ENCODE data around the gene RELL2.

The RELL2 gene

DNA sequence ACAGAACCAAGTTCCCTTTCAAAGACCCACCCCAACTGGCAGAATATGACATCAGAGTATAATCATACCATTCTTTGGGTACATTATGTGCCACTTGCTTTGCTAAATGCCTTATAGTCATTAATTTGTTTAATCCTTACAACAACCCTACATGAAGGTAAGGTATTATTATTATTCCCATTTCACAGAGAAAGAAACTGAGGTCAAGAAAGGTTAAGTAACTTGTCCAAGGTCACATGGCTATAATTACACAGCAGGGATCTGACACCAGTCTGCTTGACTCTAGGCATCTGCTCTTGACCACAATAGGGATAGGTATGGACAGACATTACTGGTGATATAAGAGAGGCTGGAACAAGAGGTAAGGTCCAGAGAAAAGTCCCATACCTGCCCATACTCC, 13.2 kb downstream of the RELL2 start:
- no peak for DNase-seq

DNA sequence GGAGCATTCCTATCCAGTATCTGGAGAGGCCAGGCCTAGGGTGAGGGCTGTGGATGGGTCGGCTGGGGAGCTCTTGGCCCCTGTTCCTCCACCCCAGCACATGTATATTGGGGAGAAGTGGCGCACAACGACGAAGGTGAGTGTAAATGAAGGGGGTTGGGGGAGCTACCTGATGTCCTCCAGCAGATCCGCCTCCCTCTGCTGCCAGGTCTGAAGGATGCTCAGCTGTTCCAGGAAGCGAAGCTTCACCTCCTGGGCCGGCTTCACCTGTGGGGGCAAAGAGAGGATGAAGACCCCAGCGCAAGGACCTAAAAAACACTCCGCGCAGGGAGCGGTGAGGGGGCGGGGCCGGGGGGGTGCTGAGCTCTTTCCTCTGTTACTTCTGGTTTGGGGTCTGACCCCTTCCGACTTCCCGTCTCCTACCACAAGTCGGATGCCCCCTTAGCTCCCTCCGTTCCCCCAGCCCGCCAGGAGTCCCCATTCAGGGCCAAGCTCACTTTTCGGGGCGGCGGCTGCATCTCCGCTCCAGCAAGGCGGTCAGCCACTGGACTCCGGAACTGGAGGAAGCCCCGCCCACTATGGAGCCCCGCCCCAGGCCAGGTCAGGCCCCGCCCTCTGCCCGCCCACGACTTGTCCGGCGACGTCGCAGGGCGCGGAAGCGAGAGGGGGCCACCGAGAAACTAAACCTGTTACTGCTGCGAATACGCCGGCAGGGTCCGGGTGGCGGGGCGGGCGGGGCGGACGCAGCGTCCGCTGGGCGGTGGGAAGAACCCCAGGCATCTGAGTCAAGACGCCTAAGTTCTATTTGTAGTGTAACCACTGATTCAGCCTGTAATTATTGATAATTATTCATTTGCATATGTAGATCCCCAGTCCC, 14.3 kb downstream of the RELL2 start, which contains the start of gene FCHSD1:
FCHSD1 (minus strand) TSS at position 568 of the 877 bp plus-strand sequence; CDS start at position 518, 50 bp downstream.
- no peak for DNase-seq

DNA sequence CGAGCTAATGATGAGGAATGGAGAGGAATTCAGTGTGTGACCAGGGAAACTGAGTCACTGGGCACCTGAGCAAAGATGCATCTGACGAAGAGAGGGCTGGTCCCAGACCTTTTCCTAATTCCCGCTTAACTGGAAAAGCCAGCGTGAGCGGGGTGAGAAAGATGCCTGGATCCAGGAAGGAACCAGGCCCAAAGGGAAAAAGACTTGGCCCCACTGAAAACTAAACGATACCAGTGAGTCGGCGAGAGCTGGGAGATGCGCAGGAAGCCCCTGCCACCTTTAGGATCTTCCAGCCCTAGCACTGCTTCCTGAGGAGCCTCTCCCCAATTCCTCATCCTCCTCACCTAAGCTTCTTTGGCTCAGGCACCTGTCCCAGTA, 14.9 kb downstream of the RELL2 start:
- no peak for DNase-seq

DNA sequence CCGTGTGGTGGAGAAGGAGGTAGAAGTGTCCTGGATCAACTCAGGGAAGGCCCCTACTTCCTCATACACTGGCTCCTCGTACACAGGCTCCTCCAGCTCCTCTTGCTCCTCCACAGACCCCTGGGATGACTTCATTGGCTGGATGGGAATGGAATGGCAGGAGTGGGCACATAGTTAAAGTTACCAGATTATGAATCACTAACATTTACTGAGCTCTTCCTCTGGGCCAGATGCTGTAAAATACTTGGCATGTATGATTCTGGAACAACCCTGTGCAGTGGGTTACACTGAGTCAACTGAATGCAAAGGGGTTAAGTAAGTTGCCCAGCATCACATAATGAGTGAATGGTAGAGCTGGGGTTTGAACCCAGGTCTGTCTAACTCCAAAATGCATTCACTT, 17.5 kb downstream of the RELL2 start:
- DNase-seq: no peak

DNA sequence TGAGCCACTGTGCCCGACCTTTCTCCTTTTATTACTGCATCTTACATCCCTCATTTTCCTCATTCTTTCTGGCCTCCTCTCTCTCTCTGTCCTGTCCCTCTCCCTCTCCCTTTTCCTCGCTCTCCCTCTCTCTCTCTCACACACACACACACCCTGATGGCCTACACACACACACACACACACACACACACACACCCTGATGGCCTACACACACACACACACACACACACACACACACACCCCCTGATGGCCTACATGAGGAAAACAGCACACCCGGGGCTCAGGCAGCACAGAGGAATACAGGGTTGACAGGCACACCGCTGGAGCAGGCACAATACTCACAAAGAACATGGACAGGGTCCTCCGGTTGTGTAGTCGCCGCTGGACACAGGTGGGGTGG, 18.2 kb downstream of the RELL2 start:
- no peak for DNase-seq

DNA sequence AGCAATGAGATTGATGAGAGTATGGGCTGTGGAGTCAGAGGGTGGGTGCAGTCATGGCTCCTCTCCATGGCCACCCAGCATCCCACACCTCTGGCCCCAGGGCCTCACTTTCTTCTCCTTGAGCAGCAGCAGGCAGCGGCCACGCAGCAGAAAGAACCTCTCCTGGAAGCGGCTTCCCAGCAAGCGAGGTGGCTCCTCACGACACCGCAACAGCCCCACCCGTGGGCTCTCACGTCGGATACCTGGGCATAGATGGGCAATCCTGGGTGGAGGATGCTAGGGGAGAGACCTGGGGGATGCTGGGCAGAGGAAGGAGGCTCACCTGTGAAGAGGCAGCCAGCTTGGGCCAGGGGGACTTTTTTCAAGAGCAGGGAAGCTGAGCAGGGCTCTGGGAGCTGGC, 19.6 kb downstream of the RELL2 start:
- DNase-seq: no peak

DNA sequence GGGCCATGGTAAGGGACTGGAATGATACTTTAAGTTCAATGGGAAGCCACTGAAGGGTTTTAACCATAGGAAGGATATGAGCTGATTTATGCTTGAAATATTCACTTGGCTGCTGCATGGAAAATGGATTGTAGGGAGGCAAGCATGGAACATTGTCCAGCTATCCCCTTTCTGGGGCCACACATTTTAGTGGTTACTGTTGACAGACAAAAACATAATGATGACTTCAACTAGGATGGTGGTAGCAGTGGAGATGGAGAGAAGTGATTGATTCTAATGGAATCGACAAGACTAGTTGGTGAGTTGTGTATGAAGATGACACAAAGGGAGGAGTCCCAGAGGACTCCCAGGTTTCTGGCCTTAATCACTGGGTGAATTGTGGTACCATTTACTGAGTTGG, 20.6 kb downstream of the RELL2 start:
- DNase-seq: no peak

DNA sequence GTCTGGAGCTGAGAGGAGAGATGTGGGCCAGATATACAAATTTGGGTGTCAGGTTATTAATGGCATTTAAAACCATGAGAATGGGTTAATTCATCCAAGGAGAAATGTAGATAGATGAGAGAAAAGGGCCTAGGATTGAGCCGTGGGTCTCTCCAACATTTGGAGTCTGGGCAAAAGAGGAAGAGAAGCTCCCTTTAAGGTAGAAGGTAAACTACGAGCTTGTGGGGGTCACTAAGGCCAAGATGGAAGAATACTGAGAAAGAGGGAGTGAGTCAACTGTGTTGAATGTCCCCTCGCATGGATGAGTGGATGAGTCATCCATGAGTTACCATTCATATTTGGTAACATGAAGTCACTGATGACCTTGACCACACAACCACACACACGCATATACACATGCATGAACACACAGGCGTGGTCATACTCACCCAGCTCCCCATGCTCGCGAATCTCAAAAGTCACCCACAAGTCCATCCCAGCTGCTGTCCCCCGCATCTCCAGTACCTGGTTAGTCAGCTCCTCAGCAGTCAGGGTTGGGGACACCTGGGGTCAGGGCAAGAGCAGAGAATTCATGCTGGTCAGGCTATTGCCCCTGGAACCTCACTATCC, 21.2 kb downstream of the RELL2 start:
- DNase-seq: no peak

DNA sequence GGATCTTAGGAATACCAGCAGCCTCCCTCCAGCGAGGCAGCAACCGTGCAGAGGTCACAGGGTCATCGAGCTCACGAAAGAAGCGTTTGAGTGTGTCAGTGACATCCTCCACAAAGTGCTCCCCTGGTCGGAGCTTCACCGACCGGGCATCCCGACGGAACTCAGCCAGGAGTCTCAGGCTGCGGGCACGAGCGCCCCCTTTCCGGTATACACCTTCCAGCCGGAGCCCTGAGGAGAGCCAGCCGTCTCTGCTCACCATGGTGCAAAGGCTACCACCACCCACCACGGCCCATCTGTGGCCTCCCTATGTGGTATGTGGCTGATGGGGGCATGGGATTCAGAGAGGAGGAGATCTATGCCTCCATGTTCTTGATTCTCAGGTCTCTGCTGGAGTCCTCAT, 25.2 kb downstream of the RELL2 start:
- DNase-seq: no peak

DNA sequence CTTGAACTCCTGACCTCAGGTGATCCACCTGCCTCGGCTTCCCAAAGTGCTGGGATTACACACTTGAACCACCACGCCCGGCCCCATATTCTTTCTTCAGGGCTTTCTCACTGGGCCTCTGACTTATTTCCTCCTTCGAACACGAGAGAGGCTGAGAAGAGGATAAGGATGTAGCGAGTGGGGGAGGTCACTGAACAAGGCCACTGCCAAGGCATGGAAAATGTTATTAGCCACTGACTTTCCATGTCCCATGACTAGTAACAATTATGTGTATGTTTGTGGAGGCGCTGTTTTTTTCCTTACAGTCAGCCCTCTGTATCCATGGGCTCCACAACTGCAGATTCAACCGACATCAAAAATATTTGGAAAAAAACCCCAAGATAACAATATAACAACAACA, 26.7 kb downstream of the RELL2 start:
- DNase-seq: no peak

DNA sequence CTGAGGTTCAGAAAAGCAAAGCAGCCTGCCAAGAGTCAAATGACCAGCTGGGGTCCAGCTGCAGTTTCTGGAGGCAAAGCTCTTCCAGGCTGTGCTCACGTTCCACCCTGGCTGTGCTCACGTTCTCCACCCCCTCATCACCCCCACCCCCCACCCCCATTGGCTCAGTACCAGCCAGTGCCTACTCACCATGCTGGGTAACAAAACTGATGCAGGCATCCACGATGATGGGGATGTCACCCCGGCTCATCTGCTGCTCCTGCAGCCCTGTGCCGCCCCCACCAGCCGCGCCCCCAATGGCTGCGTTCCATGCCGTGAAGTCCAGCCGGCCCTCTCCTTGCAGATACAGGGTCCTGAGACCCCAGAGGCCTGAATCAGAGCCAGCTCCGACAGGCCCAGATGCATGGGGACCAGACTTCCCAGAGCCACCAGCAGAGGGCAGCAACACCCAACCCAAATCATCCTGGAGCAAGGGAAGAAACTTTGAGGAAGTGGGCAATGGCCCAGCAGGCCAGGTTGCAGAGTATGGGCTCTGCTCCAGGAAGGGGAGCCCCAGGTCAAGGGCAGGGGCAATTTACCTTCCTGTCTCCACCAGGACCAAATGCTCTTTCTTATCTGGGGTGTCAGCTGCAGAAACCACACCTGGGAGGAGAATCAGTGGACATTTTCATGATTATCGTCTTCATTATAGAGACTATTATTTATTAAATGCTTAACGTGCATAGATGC, 28.1 kb downstream of the RELL2 start:
- DNase-seq: peak; percentile 14

DNA sequence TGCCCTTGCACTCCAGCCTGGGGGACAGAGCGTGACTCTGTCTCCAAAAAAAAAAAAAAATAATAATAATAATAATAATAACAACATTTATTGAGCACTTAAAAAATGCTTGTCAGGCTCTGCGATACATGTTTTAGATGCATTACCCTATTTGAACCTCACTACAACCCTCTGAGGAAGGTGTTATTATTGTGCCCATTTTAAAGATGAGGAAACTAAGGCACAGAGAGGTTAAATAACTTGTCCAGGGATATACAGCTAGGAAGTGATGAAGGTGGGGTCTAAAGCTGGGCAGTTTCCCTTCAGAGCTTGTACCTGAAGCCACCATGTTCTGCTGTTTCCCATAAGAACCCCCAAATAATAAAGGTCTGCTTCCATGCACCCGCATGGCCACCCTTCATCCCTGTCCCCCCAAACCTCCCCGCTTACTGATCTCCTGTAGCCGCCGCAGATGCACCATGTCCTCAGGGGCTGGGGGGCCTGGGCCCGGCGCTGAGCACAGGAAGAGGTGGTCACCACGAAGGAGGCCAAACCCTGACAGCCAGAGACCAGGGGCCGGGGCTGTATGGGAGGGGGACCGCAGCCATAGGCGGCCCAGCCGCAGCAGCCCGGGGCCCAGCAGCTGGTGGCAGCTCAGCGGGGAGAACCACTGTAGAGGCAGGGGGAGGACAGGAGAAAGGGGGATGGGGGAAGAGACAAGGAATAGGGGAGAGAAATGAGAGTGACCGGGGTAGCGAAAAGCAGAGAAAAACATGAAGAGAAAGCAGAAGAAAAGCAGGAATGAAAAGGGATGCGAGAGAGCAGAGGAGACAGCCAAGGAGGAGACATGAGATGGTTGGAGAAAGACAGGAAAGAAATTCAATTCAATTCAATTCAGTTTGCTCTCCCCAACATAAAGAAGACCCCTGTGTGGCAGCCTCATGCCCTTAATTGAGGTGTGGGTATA, 29.5 kb downstream of the RELL2 start:
- no peak for DNase-seq

DNA sequence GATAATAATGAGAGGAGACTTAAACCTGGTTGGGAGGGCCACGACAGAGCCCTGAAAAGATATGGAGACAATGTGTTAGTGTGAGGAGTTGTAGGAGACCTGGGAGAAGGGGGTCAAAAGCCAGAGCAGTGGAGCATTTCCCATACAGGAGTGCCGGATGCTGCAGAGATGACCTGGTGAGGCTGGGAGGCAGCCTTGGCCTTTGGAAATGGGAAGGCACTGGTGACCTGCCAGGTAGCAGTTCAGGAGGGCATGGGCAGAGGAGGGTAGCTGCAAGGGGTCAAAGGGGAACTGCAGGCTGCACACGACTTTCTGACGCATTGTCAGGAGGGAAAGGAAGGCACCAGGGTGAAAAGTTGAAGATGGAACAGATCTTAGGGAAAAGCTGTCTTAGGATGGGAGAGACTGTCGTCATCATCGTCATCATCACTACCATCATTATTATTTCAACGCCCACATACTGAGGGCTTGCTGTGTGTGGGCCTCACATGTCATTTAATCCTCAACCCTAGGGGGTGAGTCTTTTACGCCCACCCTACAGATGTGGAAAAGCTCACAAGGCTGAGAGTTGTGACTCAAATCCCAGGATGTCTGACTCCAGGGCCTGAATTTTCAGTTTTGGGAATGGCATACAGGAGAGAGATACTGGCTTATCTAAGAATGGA, 31.9 kb downstream of the RELL2 start:
- DNase-seq: no peak

DNA sequence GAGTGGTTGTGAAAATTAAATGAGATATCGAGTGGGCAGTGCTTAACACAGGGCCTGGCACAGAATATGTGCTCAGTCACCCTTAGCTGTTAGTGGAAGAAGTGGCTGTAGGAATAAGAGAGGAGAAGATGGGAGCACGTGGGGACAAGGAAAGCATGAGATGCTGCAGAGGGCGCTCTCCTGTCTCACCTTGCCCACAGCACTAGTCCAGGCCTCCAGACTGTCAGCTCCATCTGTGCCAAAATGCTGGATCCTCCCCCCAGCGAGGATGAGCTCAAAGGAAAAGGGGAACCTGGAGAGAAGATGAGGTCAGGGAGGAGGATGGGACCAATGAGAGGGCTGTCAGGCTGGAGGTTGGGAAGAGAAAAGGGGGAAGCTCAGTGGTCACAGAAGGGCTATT, 32.7 kb downstream of the RELL2 start:
- no peak for DNase-seq

DNA sequence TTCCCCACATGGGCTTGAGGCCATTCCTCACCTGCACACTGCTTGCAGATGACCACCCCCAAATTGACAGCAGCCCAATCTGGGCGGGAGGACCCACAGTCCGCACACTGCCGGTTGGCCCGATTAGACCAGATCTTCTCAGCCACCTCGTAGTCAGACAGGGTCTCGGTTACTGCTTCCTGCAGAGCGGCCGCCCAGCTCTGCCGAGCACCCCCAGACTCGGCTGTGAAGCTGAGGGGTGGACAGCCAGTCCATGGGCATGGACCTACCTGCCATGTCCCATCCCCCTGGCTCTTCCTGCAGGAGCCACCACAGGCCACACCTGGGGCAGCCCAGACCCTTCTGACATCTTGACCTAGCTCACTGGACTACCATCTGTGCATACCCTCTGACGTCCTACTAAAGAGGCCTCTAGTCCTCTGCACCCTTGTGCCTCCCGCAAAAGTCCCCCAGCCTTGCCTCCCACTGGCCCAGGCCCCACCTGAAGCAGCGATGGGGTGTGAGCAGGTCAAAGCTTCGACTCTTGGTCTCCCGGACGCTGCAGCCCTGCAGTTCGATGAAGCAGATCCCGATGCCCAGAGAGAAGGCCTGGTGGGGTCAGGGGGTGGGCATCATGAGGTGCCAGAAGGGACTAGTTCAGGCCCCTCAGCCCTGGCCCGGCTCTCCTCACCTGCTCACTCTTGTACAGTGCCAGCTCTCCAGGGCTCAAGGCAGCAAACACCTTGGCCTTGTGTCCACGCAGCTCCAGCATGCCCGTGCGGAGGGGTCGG, 35.5 kb downstream of the RELL2 start:
- DNase-seq: no peak

DNA sequence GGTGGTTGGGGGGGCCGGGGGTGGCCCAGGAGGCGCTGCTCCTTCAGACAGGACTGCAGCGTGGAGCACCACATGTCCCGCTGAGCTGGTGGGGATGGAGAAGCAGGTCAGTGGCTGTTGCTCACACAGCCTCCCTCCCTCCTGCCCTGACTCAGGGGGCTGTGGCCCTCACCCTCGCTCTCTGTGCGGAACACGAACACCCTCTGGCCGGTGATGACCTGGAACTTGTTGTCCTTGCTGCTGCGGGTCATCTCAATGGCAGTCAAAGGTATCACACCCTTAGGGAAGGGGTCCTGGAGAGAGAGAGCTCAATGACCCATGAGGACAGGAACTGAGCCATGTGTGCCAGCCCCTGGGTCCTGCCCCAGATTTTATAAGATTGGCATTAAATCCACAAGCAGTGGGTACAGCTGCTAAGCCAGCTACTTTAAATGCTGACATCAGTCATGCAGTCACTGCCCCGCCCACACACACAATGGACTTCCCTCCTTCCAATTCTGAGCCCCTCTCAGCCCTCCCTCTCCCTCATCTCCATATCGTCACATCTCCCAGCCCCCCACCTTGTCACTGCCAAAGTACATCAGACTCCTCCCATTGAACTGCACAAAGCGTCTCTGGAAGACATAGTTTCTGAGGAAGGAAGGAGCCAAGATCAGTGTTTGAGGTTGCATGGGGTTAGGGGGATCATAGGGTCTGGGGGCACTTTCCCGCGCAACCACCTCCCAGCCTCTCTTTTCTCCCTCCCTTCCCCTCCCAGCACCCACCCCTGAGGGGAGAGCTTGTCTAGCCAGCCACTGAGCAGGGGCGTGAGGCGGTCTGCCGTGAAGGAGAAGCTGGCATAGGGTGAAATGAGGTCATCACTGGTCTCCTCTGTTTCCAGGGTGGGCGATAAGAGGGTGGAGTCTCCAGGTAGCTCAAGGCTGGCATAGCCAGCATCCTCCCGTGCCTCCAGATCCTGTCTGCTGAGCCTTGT, 36.3 kb downstream of the RELL2 start:
- DNase-seq: no peak

DNA sequence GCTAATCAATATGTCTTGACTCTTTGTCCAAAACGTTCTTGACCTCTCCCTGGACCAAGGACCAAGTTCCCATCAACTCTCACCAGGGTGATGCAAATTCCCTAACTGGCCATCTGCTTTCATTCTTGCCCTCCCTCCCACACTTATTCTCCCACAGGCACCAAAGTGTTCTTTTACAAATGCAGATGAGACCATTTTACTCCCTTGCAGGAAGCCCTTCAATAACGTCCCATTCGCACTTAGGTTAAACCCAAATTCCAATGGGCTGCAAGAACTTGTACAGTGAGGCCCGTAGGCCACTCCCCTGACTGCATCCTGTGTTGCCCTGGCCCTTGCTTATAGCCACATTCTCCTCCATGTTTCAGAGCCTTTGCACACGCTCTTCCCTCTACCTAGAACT, 38.0 kb downstream of the RELL2 start:
- no peak for DNase-seq

DNA sequence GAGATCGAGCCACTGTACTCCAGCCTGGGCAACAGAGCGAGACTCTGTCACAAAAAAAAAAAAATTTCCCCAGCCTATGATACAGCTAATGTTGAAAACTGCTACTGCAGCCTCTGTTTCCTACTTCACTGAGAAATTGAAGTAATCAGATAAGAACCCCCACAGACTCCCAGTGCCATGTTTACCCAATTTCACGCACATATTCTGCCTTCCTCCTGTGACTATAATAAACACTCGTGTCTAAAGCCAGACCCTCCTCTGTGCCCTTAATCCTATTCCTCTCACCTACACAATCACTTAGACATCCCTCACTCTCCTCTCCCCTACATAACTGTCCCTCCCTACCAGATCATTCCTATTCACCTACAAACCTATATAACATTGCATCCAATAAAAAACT, 38.9 kb downstream of the RELL2 start:
- DNase-seq: no peak

DNA sequence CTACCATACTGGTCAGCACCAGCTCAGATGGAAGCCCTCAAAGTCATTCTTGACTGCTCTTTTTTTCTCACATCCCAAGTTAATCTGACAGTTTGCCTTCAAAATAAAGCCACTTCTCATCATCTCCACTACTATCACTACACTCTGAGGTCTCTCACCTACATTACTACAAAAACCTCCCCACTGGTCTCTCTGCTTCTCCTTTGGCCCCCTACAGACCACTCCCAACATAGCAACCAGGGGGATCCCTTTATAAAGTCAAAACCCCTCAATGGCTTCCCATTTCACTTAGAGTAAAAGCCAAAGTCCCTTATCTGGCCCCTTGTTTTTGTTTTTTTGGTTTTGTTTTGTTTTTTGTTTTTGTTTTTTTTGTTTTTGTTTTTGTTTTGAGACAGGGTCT, 40.6 kb downstream of the RELL2 start:
- no peak for DNase-seq

DNA sequence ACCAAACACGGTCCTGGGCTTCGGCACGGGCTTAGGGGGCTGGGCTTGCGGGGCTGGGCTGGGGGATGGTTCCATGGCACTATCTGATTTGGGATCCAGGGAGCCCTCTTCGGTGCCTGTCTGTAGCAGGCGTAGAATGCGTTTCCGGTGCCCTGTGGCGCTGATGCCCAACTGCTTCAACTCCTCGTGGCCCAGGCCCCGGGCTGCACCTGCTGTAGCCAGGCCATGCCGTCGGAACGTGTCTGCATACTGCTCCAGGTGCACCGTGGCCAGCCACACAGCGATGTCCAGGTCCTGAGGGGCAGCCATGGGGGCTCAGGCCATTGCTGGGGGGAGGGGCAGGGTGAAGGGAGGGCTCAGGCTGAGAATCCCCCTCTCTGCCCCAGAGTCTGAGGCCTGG, 43.4 kb downstream of the RELL2 start:
- DNase-seq: no peak

Measured in NCI-H510A treated with DMSO at 0.1 percent for 48 hours (cell line).